Stimulated activated memory B cell treated with anti-CD40 and anti-IgM and Interleukin-4, amounts not matched to agents 10 μg/mL and 1 μg/mL and 100 μg/mL, for 72 hours (primary cell): ENCODE results near the gene CALM1.

ENCODE experiments used
- ATAC-seq: fragments of 150-1000 bp; cut with Tn5 transposase; 2 replicates; pipeline ENCODE4 v1.10.0; 2021
- H3K27ac Mint-ChIP-seq: one replicate; pipeline ENCODE4 v1.8.0; 2022; ENCODE audit warnings: mild to moderate bottlenecking, mixed read lengths
- H3K27me3 Mint-ChIP-seq: one replicate; pipeline ENCODE4 v1.8.0; 2022; ENCODE audit warnings: mixed read lengths
- H3K36me3 Mint-ChIP-seq: one replicate; pipeline ENCODE4 v1.8.0; 2022; ENCODE audit warnings: mixed read lengths
- H3K4me1 Mint-ChIP-seq: one replicate; pipeline ENCODE4 v1.8.0; 2022; ENCODE audit warnings: mixed read lengths
- H3K4me3 Mint-ChIP-seq: one replicate; pipeline ENCODE4 v1.8.0; 2022; ENCODE audit warnings: mild to moderate bottlenecking, moderate library complexity, mixed read lengths
- H3K9me3 Mint-ChIP-seq: one replicate; pipeline ENCODE4 v1.8.0; 2022; ENCODE audit warnings: mixed read lengths

Gene CALM1

GRCh38 chr14:90454041-90455000, 57.5 kb downstream of the CALM1 start:
- Mint-ChIP-seq H3K4me1 (peaks cover 15% of the 10 kb centered on the region), H3K9me3 (no peaks in the 10 kb centered on the region), H3K27ac (no peak overlapping the region), H3K36me3 (no peaks in the 10 kb centered on the region), H3K4me3 (no peak overlapping the region), H3K27me3 (peaks cover 10% of the 10 kb centered on the region)
- no peak for ATAC-seq

GRCh38 chr14:90455100-90455571, 58.3 kb downstream of the CALM1 start:
- no peak overlapping the region for H3K27ac Mint-ChIP-seq
- ATAC-seq = no peak
- peaks cover 15% of the 10 kb centered on the region for H3K4me1 Mint-ChIP-seq
- peaks cover 10% of the 10 kb centered on the region for H3K27me3 Mint-ChIP-seq
- H3K36me3 Mint-ChIP-seq = no peaks in the 10 kb centered on the region
- no peaks in the 10 kb centered on the region for H3K9me3 Mint-ChIP-seq
- H3K4me3 Mint-ChIP-seq = no peak overlapping the region

GRCh38 chr14:90456551-90456950, 59.7 kb downstream of the CALM1 start:
- H3K36me3 Mint-ChIP-seq = no peaks in the 10 kb centered on the region
- peaks cover 13% of the 10 kb centered on the region for H3K4me1 Mint-ChIP-seq
- H3K27ac Mint-ChIP-seq = no peak overlapping the region
- H3K4me3 Mint-ChIP-seq = no peak overlapping the region
- H3K27me3 Mint-ChIP-seq = peaks cover 16% of the 10 kb centered on the region
- H3K9me3 Mint-ChIP-seq = no peaks in the 10 kb centered on the region
- no peak for ATAC-seq

- no peaks in the 10 kb centered on the region for H3K9me3 Mint-ChIP-seq
- H3K36me3 Mint-ChIP-seq = no peaks in the 10 kb centered on the region
- no peak overlapping the region for H3K4me3 Mint-ChIP-seq
- ATAC-seq = no peak
- peaks cover 7% of the 10 kb centered on the region for H3K4me1 Mint-ChIP-seq
- H3K27me3 Mint-ChIP-seq = peaks cover 19% of the 10 kb centered on the region
- no peak overlapping the region for H3K27ac Mint-ChIP-seq
Observed at GRCh38 chr14:90457186-90457585, 60.4 kb downstream of the CALM1 start.
